ENCODE measurements around the gene SLC18A3. TPM values are rescaled to one million over a fixed set of nuclear protein-coding genes. Genes with fewer than 3 reads are reported as not detected.

SLC18A3 gene
- total RNA-seq, 1 experiment from 2014 or later = not detected

- H3K27me3 ChIP-seq (ENCODE audit: control insufficient read depth, insufficient read depth, low read length) = peaks cover 6% of the 10 kb centered on the region; the same call in 1 of the 2 replicates
- CTCF ChIA-PET = no interaction called here
- intact Hi-C loops (cut with micrococcal nuclease; ENCODE audit: unreplicated experiment) = no loop called here
These were observed 9.5 kb downstream of the SLC18A3 start for GRCh38 chr10:49619613-49620012.

DNA sequence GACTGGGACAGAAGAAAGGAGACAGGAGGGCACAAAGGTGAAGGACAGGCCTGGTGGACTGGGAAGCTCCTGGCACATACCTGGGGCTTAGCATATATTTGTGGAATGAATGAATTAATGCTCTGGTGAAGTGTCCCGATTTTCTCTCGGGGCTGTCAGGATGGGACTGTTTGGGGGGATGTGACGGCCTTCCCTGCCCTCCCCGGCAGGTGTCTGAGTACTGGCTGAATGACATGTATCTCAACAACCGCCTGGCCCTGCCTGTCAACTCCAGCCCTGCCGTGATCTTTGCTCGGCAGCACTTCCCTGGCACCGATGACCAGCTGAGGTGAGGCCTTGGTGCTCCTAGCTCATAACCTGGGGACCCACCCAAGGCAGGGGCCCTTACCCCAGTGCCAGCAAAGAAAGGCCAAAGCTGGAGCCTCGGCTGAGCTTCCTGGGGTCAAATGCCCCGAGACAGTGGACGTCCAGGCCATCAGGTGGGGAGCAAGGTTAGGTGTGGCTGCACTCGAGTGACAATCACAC lies 10.2 kb downstream of the SLC18A3 start:
- TF ChIP-seq CTCF (IDR thresholded peaks at IDR 0.05) (no peak), POLR2AphosphoS5 (IDR thresholded peaks at IDR 0.05; ENCODE audit: low read depth, low read length) (no peak), TCF7L2 (IDR thresholded peaks at IDR 0.05; ENCODE audit: low read depth, low read length) (no peak), SIN3A (IDR thresholded peaks at IDR 0.05; ENCODE audit: borderline replicate concordance, insufficient read depth, low read depth, low read length) (no peak), REST (IDR thresholded peaks at IDR 0.05; ENCODE audit: insufficient read depth in 1 of 2, low read depth in 2 of 2, low read length in 1 of 2) (no peak)
- BruUV-seq (replicated peaks) = no TSS peak
- ATAC-seq (no peak), DNase-seq (ENCODE audit: low read depth, low spot score) (no peak)
- CTCF ChIA-PET = no interaction called here
- H3K36me3 ChIP-seq (ENCODE audit: control insufficient read depth, insufficient read depth, low read length) = no peaks in the 10 kb centered on the region
- in situ Hi-C loops (cut with HindIII; ENCODE audit: low pct_unique_long_range_greater_than_20kb, low sequenced_read_pairs) = no loop called here
- H3K27me3 ChIP-seq (ENCODE audit: control insufficient read depth, insufficient read depth, low read length) = peaks cover 4% of the 10 kb centered on the region; the same call in 1 of the 2 replicates
- POLR2A ChIA-PET = no interaction called here
- no peak overlapping the region for H3K4me3 ChIP-seq (ENCODE audit: low read depth in 2 of 2, low read length in 2 of 2)
- H3K4me1 ChIP-seq (ENCODE audit: control insufficient read depth, insufficient read depth, low read length) = no peaks in the 10 kb centered on the region
- intact Hi-C loops (cut with micrococcal nuclease; ENCODE audit: unreplicated experiment) = no loop called here
- no peaks in the 10 kb centered on the region for H3K9me3 ChIP-seq (ENCODE audit: control insufficient read depth, insufficient read depth, low read depth, low read length)
- H3K27ac ChIP-seq (ENCODE audit: low read length) = no peak overlapping the region

More at GRCh38 chr10:49619613-49620012, 9.5 kb downstream of the SLC18A3 start:
- TF ChIP-seq CTCF (IDR thresholded peaks at IDR 0.05) (no peak), SIN3A (IDR thresholded peaks at IDR 0.05; ENCODE audit: borderline replicate concordance, insufficient read depth, low read depth, low read length) (no peak), REST (IDR thresholded peaks at IDR 0.05; ENCODE audit: insufficient read depth in 1 of 2, low read depth in 2 of 2, low read length in 1 of 2) (no peak), TCF7L2 (IDR thresholded peaks at IDR 0.05; ENCODE audit: low read depth, low read length) (no peak), POLR2AphosphoS5 (IDR thresholded peaks at IDR 0.05; ENCODE audit: low read depth, low read length) (no peak)
- Histone ChIP-seq H3K27ac (ENCODE audit: low read length) (no peak overlapping the region), H3K9me3 (ENCODE audit: control insufficient read depth, insufficient read depth, low read depth, low read length) (no peaks in the 10 kb centered on the region), H3K4me1 (ENCODE audit: control insufficient read depth, insufficient read depth, low read length) (no peaks in the 10 kb centered on the region), H3K4me3 (ENCODE audit: low read depth in 2 of 2, low read length in 2 of 2) (no peak overlapping the region), H3K36me3 (ENCODE audit: control insufficient read depth, insufficient read depth, low read length) (no peaks in the 10 kb centered on the region)
- in situ Hi-C loops (cut with HindIII; ENCODE audit: low pct_unique_long_range_greater_than_20kb, low sequenced_read_pairs) = no loop called here
- no peak for ATAC-seq
- POLR2A ChIA-PET = no interaction called here
- no TSS peak for BruUV-seq (replicated peaks)
- no peak for DNase-seq (ENCODE audit: low read depth, low spot score)
